ENCODE measurements around the gene FMO4. TPM values are rescaled to one million over a fixed set of nuclear protein-coding genes. Genes with fewer than 3 reads are reported as not detected.
"Not testable (repeated sequence)": the region's sequence is repeated elsewhere in the genome, so short reads cannot be mapped to it uniquely, and the experiment has no call there.

FMO4 gene
- total and polyA plus RNA-seq, 8 donors: 0.69 to 3.2 (median 1.5) TPM

- H3K27ac ChIP-seq: no peak overlapping the region
- no peak for ATAC-seq
- FAIRE-seq: no peak
These were observed 43.2 kb downstream of the FMO4 start for GRCh38 chr1:171357179-171357578.

GRCh38 chr1:171359355-171359648 is 45.3 kb downstream of the FMO4 start:
- FAIRE-seq; intact Hi-C loops (cut with DNase I); H3K27ac ChIP-seq: not testable (repeated sequence)

More at GRCh38 chr1:171357179-171357578, 43.2 kb downstream of the FMO4 start:
- intact Hi-C loops (cut with DNase I): no loop called here
- no peaks in the 10 kb centered on the region for H3K4me1 ChIP-seq
- DNase-seq: no peak
- no peaks in the 10 kb centered on the region for H3K9me3 ChIP-seq
- H3K27me3 ChIP-seq: no peaks in the 10 kb centered on the region
- H3K36me3 ChIP-seq: no peaks in the 10 kb centered on the region
- no peak overlapping the region for H3K4me3 ChIP-seq
- TF ChIP-seq CTCF (IDR thresholded peaks at IDR 0.05): no peak
- 81 to 87% methylated on average over 4 of the region's 4 CpGs for WGBS, 2 donors

GRCh38 chr1:171359731-171360527 is 45.9 kb downstream of the FMO4 start:
- H3K4me3 ChIP-seq; ATAC-seq; H3K27me3 ChIP-seq; H3K9me3 ChIP-seq; FAIRE-seq; intact Hi-C loops (cut with DNase I); H3K27ac ChIP-seq; DNase-seq; H3K36me3 ChIP-seq; H3K4me1 ChIP-seq: not testable (repeated sequence)
- WGBS, 2 donors: 56 to 67% methylated on average over 9 of the region's 9 CpGs

More at GRCh38 chr1:171359355-171359648, 45.3 kb downstream of the FMO4 start:
- H3K27me3 ChIP-seq, H3K9me3 ChIP-seq, ATAC-seq, H3K4me3 ChIP-seq, DNase-seq, H3K4me1 ChIP-seq, H3K36me3 ChIP-seq: not testable (repeated sequence)
- WGBS, 2 donors: 77 to 91% methylated on average over 7 of the region's 7 CpGs

DNA sequence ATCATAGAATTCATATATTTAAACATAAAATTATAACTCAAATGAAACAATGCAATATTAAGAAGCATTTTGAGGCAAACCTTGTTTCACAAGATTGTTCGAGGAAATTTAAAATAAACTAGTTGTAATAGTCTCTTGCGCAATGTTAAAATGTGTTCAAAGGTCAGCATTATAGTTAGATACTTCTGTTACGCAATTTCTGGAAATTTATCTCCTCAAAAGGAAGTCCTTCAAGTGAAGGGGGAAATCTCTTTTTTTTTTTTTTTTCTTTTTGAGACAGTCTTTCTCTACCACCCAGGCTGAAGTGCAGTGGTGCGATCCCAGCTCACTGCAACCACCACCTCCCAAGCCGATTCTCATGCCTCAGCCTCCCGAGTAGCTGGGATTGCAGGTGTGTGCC is 52.1 kb downstream of the FMO4 start:
- 74 to 75% methylated on average over 6 of the region's 6 CpGs for WGBS, 2 donors
- H3K4me3 ChIP-seq: no peak overlapping the region
- ATAC-seq: peak in 1 of 4 donors; percentile 27
- no peaks in the 10 kb centered on the region for H3K27me3 ChIP-seq
- H3K27ac ChIP-seq: no peak overlapping the region
- no peaks in the 10 kb centered on the region for H3K4me1 ChIP-seq
- FAIRE-seq: no peak
- intact Hi-C loops (cut with DNase I): no loop called here
- no peak for DNase-seq
- no peak for TF ChIP-seq CTCF (IDR thresholded peaks at IDR 0.05)
- H3K9me3 ChIP-seq: no peaks in the 10 kb centered on the region
- no peaks in the 10 kb centered on the region for H3K36me3 ChIP-seq

DNA sequence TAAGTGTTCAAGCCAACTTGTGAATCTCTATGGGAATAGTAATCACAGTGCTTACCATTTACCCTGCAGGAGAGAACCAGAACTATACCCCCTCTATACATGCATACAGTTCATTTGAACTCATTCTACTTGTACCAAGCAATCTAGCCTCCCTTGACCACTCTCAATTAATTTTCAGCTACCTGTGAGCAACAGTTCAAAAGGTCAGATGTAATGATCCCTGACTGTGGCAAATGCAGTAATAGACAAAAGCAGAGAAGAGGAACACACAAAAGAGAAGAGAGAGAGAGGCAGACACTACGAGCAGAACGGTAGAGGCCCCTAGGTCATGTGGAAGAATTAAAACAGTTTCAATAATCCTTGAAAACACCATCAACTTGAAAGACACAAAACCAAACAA is 52.8 kb downstream of the FMO4 start:
- no peaks in the 10 kb centered on the region for H3K4me1 ChIP-seq
- H3K27ac ChIP-seq: no peak overlapping the region
- TF ChIP-seq CTCF (IDR thresholded peaks at IDR 0.05): no peak
- 65 to 82% methylated on average over 2 of the region's 2 CpGs for WGBS, 2 donors
- intact Hi-C loops (cut with DNase I): no loop called here
- no peaks in the 10 kb centered on the region for H3K27me3 ChIP-seq
- H3K4me3 ChIP-seq: no peak overlapping the region
- no peak for FAIRE-seq
- H3K36me3 ChIP-seq: no peaks in the 10 kb centered on the region
- ATAC-seq: no peak
- no peaks in the 10 kb centered on the region for H3K9me3 ChIP-seq
- DNase-seq: no peak

DNA sequence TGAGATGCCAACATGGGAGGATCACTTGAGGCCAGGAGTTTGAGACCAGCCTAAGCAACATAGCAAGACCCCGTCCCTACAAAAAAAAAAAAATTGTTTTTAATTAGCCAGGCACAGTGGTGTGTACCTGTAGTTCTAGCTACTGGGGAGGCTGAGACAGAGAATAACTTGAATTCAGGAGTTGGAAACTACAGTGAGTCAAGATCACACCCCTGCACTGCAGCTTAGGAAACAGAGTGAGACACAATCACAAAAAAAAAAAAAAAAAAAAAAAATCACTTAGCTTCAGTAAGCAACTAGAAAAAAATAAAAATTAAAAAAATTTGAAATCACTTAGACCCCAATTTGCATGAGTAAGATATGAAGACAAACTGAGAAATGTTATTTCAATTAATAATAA is 53.5 kb downstream of the FMO4 start:
- H3K4me3 ChIP-seq: no peak overlapping the region
- TF ChIP-seq CTCF (IDR thresholded peaks at IDR 0.05): no peak
- H3K9me3 ChIP-seq: no peaks in the 10 kb centered on the region
- no peaks in the 10 kb centered on the region for H3K4me1 ChIP-seq
- no peaks in the 10 kb centered on the region for H3K27me3 ChIP-seq
- FAIRE-seq: no peak
- 74 to 78% methylated on average over 1 of the region's 1 CpG for WGBS, 2 donors
- no peak for DNase-seq
- no peak overlapping the region for H3K27ac ChIP-seq
- no peak for ATAC-seq
- intact Hi-C loops (cut with DNase I): no loop called here
- H3K36me3 ChIP-seq: no peaks in the 10 kb centered on the region
